Keratinocyte (primary cell): ENCODE data around the gene AGR2.

Experiments used
- EZH2 ChIP-seq: IDR thresholded peaks from one replicate; pipeline ENCODE4 v1.6.1; 2012; ENCODE audit warnings: inconsistent platforms, mild to moderate bottlenecking, low read length, moderate library complexity
- TF ChIP-seq, protein P1 (sequence below), 3 experiments: IDR thresholded peaks in 1 of 3; conservative IDR thresholded peaks in 1 of 3; optimal IDR thresholded peaks in 1 of 3; 2 replicates in 2 of 3; 3 replicates in 1 of 3; pipeline versions ENCODE3 to v1.5.1; 2011; ENCODE audit warnings: low read length in 3 of 3, mild to moderate bottlenecking in 3 of 3, moderate library complexity in 2 of 3, control low read depth in 1 of 3, inconsistent platforms in 1 of 3; ENCODE audit not compliant: insufficient read depth in 2 of 3; ENCODE audit errors: extremely low read depth in 1 of 3

DNA sequence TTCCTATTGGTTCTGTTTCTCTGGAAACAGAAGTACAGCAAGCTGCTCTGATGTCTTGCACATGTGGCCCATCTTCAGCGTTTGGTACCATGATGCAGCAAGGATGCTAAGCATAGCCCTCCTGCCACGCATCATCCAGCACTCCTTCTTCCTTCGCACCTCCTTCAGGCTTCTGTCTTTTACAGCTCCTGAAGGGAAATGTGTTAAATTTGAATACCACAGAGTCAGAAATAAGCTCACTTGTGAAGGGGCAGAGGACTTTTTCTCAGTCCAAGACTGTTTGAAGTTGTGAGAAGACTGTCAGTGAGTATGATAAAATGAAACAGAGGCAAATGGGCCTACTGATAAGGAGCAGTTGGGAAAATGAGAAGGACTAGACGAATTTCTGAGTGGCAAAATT is 30.5 kb downstream of the AGR2 start:
- TF ChIP-seq, protein P1, sequence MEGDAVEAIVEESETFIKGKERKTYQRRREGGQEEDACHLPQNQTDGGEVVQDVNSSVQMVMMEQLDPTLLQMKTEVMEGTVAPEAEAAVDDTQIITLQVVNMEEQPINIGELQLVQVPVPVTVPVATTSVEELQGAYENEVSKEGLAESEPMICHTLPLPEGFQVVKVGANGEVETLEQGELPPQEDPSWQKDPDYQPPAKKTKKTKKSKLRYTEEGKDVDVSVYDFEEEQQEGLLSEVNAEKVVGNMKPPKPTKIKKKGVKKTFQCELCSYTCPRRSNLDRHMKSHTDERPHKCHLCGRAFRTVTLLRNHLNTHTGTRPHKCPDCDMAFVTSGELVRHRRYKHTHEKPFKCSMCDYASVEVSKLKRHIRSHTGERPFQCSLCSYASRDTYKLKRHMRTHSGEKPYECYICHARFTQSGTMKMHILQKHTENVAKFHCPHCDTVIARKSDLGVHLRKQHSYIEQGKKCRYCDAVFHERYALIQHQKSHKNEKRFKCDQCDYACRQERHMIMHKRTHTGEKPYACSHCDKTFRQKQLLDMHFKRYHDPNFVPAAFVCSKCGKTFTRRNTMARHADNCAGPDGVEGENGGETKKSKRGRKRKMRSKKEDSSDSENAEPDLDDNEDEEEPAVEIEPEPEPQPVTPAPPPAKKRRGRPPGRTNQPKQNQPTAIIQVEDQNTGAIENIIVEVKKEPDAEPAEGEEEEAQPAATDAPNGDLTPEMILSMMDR (optimal IDR thresholded peaks at IDR 0.05 in 1 of 3, IDR thresholded peaks at IDR 0.05 in 1 of 3, conservative IDR thresholded peaks at IDR 0.05 in 1 of 3; ENCODE audit: extremely low read depth in 1 of 3, insufficient read depth in 2 of 3, low read length in 3 of 3) = no peak
- TF ChIP-seq EZH2 = no peak
